H9 (cell line): ENCODE data around the gene ZMIZ2. TPM values are rescaled to one million over a fixed set of nuclear protein-coding genes. Genes with fewer than 3 reads are reported as not detected.

ENCODE experiments used
- DNase-seq: peaks from one replicate; pipeline ENCODE4 v3.0.0-alpha.2; 2017
- H2AFZ ChIP-seq: one replicate; pipeline ENCODE4 v1.6.1; 2013; ENCODE audit warnings: mild to moderate bottlenecking, low read length, control low read depth, moderate library complexity
- H2AK5ac ChIP-seq: 2 replicates; pipeline ENCODE4 v1.6.1; 2013; ENCODE audit warnings: low read length, control low read depth, mixed read lengths; ENCODE audit not compliant: insufficient read length
- H2BK120ac ChIP-seq: one replicate; pipeline ENCODE4 v1.6.1; 2013; ENCODE audit warnings: low read depth, mild to moderate bottlenecking, low read length, control low read depth, inconsistent platforms; ENCODE audit not compliant: poor library complexity, severe bottlenecking
- H2BK12ac ChIP-seq: 2 replicates; pipeline ENCODE4 v1.6.1; 2013; ENCODE audit warnings: low read length, control low read depth, mixed read lengths, low read depth; ENCODE audit not compliant: insufficient read length
- H2BK15ac ChIP-seq: 2 replicates; pipeline ENCODE4 v1.6.1; 2013; ENCODE audit warnings: low read depth, low read length, control low read depth
- H2BK20ac ChIP-seq: one replicate; pipeline ENCODE4 v1.6.1; 2013; ENCODE audit warnings: low read depth, mild to moderate bottlenecking, low read length, control low read depth, inconsistent platforms; ENCODE audit not compliant: poor library complexity, severe bottlenecking
- H2BK5ac ChIP-seq: 2 replicates; pipeline ENCODE4 v1.6.1; 2013; ENCODE audit warnings: low read length, control low read depth, mixed read lengths; ENCODE audit not compliant: insufficient read length
- H3K14ac ChIP-seq: 2 replicates; pipeline ENCODE4 v1.6.1; 2013; ENCODE audit warnings: low read length, control low read depth; ENCODE audit not compliant: insufficient read depth
- H3K18ac ChIP-seq: 2 replicates; pipeline ENCODE4 v1.6.1; 2013; ENCODE audit warnings: low read depth, mild to moderate bottlenecking, mixed read lengths, low read length, control low read depth; ENCODE audit not compliant: insufficient read length
- H3K23ac ChIP-seq: 2 replicates; pipeline ENCODE4 v1.6.1; 2013; ENCODE audit warnings: low read length, control low read depth, mixed read lengths, low read depth; ENCODE audit not compliant: insufficient read length
- H3K23me2 ChIP-seq: 2 replicates; pipeline ENCODE4 v1.6.1; 2013; ENCODE audit warnings: low read depth, mild to moderate bottlenecking, mixed read lengths, low read length, control low read depth; ENCODE audit not compliant: insufficient read length, poor library complexity, severe bottlenecking
- H3K27ac ChIP-seq: 2 replicates; pipeline ENCODE4 v1.5.1; 2013; ENCODE audit warnings: low read length, control low read depth, mixed read lengths, low read depth; ENCODE audit not compliant: insufficient read length
- H3K27me3 ChIP-seq: 2 replicates; pipeline ENCODE4 v1.6.1; 2013; ENCODE audit warnings: low read length, control low read depth, inconsistent platforms; ENCODE audit not compliant: insufficient read depth
- H3K4ac ChIP-seq: 2 replicates; pipeline ENCODE4 v1.6.1; 2013; ENCODE audit warnings: low read depth, mild to moderate bottlenecking, control low read depth, inconsistent platforms, low read length, moderate library complexity
- H3K4me1 ChIP-seq: 2 replicates; pipeline ENCODE4 v1.6.1; 2013; ENCODE audit warnings: low read length, control low read depth, inconsistent platforms; ENCODE audit not compliant: insufficient read depth
- H3K4me2 ChIP-seq: 2 replicates; pipeline ENCODE4 v1.6.1; 2013; ENCODE audit warnings: low read length, control low read depth, mixed read lengths; ENCODE audit not compliant: insufficient read length, insufficient read depth
- H3K56ac ChIP-seq: 2 replicates; pipeline ENCODE4 v1.6.1; 2013; ENCODE audit warnings: low read depth, mild to moderate bottlenecking, mixed read lengths, low read length, control low read depth; ENCODE audit not compliant: insufficient read length
- H3K79me1 ChIP-seq: 2 replicates; pipeline ENCODE4 v1.6.1; 2013; ENCODE audit warnings: low read depth, mild to moderate bottlenecking, moderate library complexity, low read length, control low read depth, inconsistent platforms; ENCODE audit not compliant: insufficient read depth, poor library complexity, severe bottlenecking
- H3K79me2 ChIP-seq: 2 replicates; pipeline ENCODE4 v1.6.1; 2013; ENCODE audit warnings: low read length, control low read depth, inconsistent platforms; ENCODE audit not compliant: insufficient read depth
- H3K9ac ChIP-seq: 2 replicates; pipeline ENCODE4 v1.6.1; 2013; ENCODE audit warnings: low read length, control low read depth, mixed read lengths; ENCODE audit not compliant: insufficient read length; ENCODE audit errors: extremely low read depth
- H3K9me3 ChIP-seq: one replicate; pipeline ENCODE4 v1.6.1; 2013; ENCODE audit warnings: low read depth, low read length, inconsistent platforms; ENCODE audit not compliant: control insufficient read depth
- H3T11ph ChIP-seq: one replicate; pipeline ENCODE4 v1.6.1; 2013; ENCODE audit warnings: mild to moderate bottlenecking, low read length, control low read depth, inconsistent platforms
- H4K20me1 ChIP-seq: one replicate; pipeline ENCODE4 v1.6.1; 2013; ENCODE audit not compliant: control insufficient read depth, insufficient read length, insufficient read depth
- H4K5ac ChIP-seq: 2 replicates; pipeline ENCODE4 v1.6.1; 2013; ENCODE audit warnings: low read depth, mild to moderate bottlenecking, mixed read lengths, low read length, control low read depth; ENCODE audit not compliant: insufficient read length
- H4K8ac ChIP-seq: replicated peaks from 2 replicates; pipeline ENCODE4 v1.6.1; 2013; ENCODE audit warnings: low read length, control low read depth, mixed read lengths, low read depth; ENCODE audit not compliant: insufficient read length
- H4K91ac ChIP-seq: 2 replicates; pipeline ENCODE4 v1.6.1; 2013; ENCODE audit warnings: low read depth, mild to moderate bottlenecking, moderate library complexity, mixed read lengths, low read length, control low read depth; ENCODE audit not compliant: insufficient read length
- H3K27ac Mint-ChIP-seq, 3 experiments: 2 replicates in 2 of 3; 3 replicates in 1 of 3; pipeline ENCODE4 v1.8.0; 2020 to 2021; ENCODE audit warnings: mixed read lengths in 3 of 3, mild to moderate bottlenecking in 1 of 3, moderate library complexity in 1 of 3
- H3K27me3 Mint-ChIP-seq: 2 replicates; pipeline ENCODE4 v1.8.0; 2021; ENCODE audit warnings: low read depth, mild to moderate bottlenecking, moderate library complexity, mixed read lengths
- H3K36me3 Mint-ChIP-seq, 3 experiments: 2 replicates in 2 of 3; 3 replicates in 1 of 3; pipeline ENCODE4 v1.8.0; 2020 to 2021; ENCODE audit warnings: low read depth in 3 of 3, mixed read lengths in 3 of 3; ENCODE audit not compliant: insufficient read depth in 1 of 3
- H3K4me1 Mint-ChIP-seq, 2 experiments: 2 replicates each; pipeline ENCODE4 v1.8.0; 2020; ENCODE audit warnings: mixed read lengths in 2 of 2
- H3K4me3 Mint-ChIP-seq, 2 experiments: 2 replicates in 1 of 2; 3 replicates in 1 of 2; pipeline ENCODE4 v1.8.0; 2020 to 2021; ENCODE audit warnings: mild to moderate bottlenecking in 2 of 2, mixed read lengths in 2 of 2, moderate library complexity in 1 of 2
- H3K9me3 Mint-ChIP-seq, 2 experiments: 2 replicates in 1 of 2; 3 replicates in 1 of 2; pipeline ENCODE4 v1.8.0; 2020; ENCODE audit warnings: mild to moderate bottlenecking in 2 of 2, mixed read lengths in 2 of 2, moderate library complexity in 1 of 2
- whole genome bisulfite sequencing: extraction: QIAGEN DNeasy Blood & Tissue Kit; methylation state at CpG from one replicate; pipeline ENCODE4 v1.1.7; 2013; ENCODE audit warnings: missing lambda C conversion rate, low lambda C conversion rate, mixed read lengths; ENCODE audit not compliant: insufficient read length; ENCODE audit errors: extremely low coverage; 5-methylcytosine and 5-hydroxymethylcytosine counted together
- total RNA-seq: library from RNA; stranded (reverse); gene quantifications from 2 replicates; pipeline ENCODE4 v1.2.1, GENCODE V29; 2021
- TF ChIP-seq, protein P1 (sequence below): fragments of 200-600 bp; sonication (generic); conservative IDR thresholded peaks from 3 replicates; pipeline ENCODE4 v1.8.0; 2021; ENCODE audit warnings: antibody characterized with exemption, mild to moderate bottlenecking

Gene ZMIZ2
- total RNA-seq, 1 experiment from 2014 or later = 72.9 TPM

- no peak overlapping the region for H2BK20ac ChIP-seq
- H3K79me1 ChIP-seq = no peaks in the 10 kb centered on the region
- H2AFZ ChIP-seq = no peak overlapping the region
- no CpG with 5 or more reads among the region's 11 CpGs for WGBS
- H3K79me2 ChIP-seq = no peaks in the 10 kb centered on the region
- no peak overlapping the region for H3K27ac ChIP-seq
- TF ChIP-seq, protein P1, sequence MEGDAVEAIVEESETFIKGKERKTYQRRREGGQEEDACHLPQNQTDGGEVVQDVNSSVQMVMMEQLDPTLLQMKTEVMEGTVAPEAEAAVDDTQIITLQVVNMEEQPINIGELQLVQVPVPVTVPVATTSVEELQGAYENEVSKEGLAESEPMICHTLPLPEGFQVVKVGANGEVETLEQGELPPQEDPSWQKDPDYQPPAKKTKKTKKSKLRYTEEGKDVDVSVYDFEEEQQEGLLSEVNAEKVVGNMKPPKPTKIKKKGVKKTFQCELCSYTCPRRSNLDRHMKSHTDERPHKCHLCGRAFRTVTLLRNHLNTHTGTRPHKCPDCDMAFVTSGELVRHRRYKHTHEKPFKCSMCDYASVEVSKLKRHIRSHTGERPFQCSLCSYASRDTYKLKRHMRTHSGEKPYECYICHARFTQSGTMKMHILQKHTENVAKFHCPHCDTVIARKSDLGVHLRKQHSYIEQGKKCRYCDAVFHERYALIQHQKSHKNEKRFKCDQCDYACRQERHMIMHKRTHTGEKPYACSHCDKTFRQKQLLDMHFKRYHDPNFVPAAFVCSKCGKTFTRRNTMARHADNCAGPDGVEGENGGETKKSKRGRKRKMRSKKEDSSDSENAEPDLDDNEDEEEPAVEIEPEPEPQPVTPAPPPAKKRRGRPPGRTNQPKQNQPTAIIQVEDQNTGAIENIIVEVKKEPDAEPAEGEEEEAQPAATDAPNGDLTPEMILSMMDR = no peak
- H3K23ac ChIP-seq = no peak overlapping the region
- DNase-seq = no peak
- no peak overlapping the region for H3K9ac ChIP-seq
- H3K36me3 Mint-ChIP-seq = peaks cover 21 to 54% (median 53%) of the 10 kb centered on the region in 3 experiments; a peak in 6 of 7 replicates
- no peak overlapping the region for H3K4me3 Mint-ChIP-seq
- H3K27me3 Mint-ChIP-seq = peaks cover 4% of the 10 kb centered on the region
- H4K5ac ChIP-seq = no peak overlapping the region
- peaks cover 11 to 16% of the 10 kb centered on the region in 2 experiments for H3K4me1 Mint-ChIP-seq
- no peak overlapping the region for H4K8ac ChIP-seq
- no peak overlapping the region for H2AK5ac ChIP-seq
- no peak overlapping the region for H2BK5ac ChIP-seq
- H3K4ac ChIP-seq = no peak overlapping the region
- no peak overlapping the region for H4K91ac ChIP-seq
- no peak overlapping the region for H2BK15ac ChIP-seq
- H3K14ac ChIP-seq = no peak overlapping the region
- H3K4me1 ChIP-seq = no peaks in the 10 kb centered on the region
- H3K18ac ChIP-seq = no peak overlapping the region
- no peak overlapping the region for H3T11ph ChIP-seq
- no peak overlapping the region for H2BK120ac ChIP-seq
- H3K4me2 ChIP-seq = no peak overlapping the region
- H2BK12ac ChIP-seq = no peak overlapping the region
- peak overlapping the region in 1 of 3 experiments; percentile 41; a peak in 3 of 7 replicates for H3K27ac Mint-ChIP-seq
- no peak overlapping the region for H3K56ac ChIP-seq
- H3K23me2 ChIP-seq = no peaks in the 10 kb centered on the region
- no peaks in the 10 kb centered on the region for H4K20me1 ChIP-seq
- H3K9me3 Mint-ChIP-seq = peaks cover 0 to 4% of the 10 kb centered on the region in 2 experiments; a peak in 1 of 5 replicates
- H3K27me3 ChIP-seq = no peaks in the 10 kb centered on the region
- no peaks in the 10 kb centered on the region for H3K9me3 ChIP-seq
Measured at GRCh38 chr7:44768628-44769371, 20.2 kb downstream of the ZMIZ2 start.
